IMR-90 (cell line): ENCODE measurements around the gene LPIN1. TPM values are rescaled to one million over a fixed set of nuclear protein-coding genes. Genes with fewer than 3 reads are reported as not detected.

Experiments
- ATAC-seq: fragments of 200-7000 bp; cut with Tn5 transposase; 2 replicates; pipeline ENCODE4 v1.9.1; 2020; ENCODE audit warnings: low read depth, mild to moderate bottlenecking, moderate library complexity
- BruUV-seq: library from RNA; stranded (reverse); fragments of 400-500 nt; replicated peaks from 2 replicates; lab custom pipeline; 2021; lab: Mats Ljungman, UMichigan
- CTCF ChIA-PET: fragments of 300-600 bp; formaldehyde crosslinking; extraction: SDS; loops from one replicate; lab custom pipeline; 2021; ENCODE audit warnings: antibody characterized with exemption; lab: Yijun Ruan, JAX
- POLR2A ChIA-PET: fragments of 300-600 bp; sonication (Branson Sonifier 250); formaldehyde crosslinking; loops from one replicate; lab custom pipeline; 2022; ENCODE audit warnings: antibody characterized with exemption; ENCODE audit not compliant: unreplicated experiment; lab: Charles Lee
- DNase-seq: peaks from one replicate; pipeline ENCODE4 v3.0.0; 2013
- H2AFZ ChIP-seq: replicated peaks from 2 replicates; pipeline ENCODE3; 2013; ENCODE audit warnings: low read length, mild to moderate bottlenecking; ENCODE audit not compliant: poor library complexity
- H2AK5ac ChIP-seq: 2 replicates; pipeline ENCODE4 v1.6.1; 2013; ENCODE audit warnings: low read depth, low read length, inconsistent platforms
- H2AK9ac ChIP-seq: replicated peaks from 2 replicates; pipeline ENCODE3; 2013; ENCODE audit warnings: mild to moderate bottlenecking, low read depth, low read length, moderate library complexity; ENCODE audit not compliant: poor library complexity
- H2BK120ac ChIP-seq: 2 replicates; pipeline ENCODE4 v1.6.1; 2013; ENCODE audit warnings: low read depth, low read length, inconsistent platforms
- H2BK15ac ChIP-seq: 3 replicates; pipeline ENCODE4 v1.6.1; 2013; ENCODE audit warnings: low read depth, low read length, inconsistent platforms
- H2BK20ac ChIP-seq: 2 replicates; pipeline ENCODE4 v1.6.1; 2013; ENCODE audit warnings: low read depth, mild to moderate bottlenecking, inconsistent platforms, low read length, moderate library complexity
- H2BK5ac ChIP-seq: 2 replicates; pipeline ENCODE4 v1.6.1; 2013; ENCODE audit warnings: mild to moderate bottlenecking, low read depth, low read length, inconsistent platforms; ENCODE audit not compliant: poor library complexity, severe bottlenecking
- H3K14ac ChIP-seq: replicated peaks from 2 replicates; pipeline ENCODE4 v1.6.1; 2013; ENCODE audit warnings: low read depth, low read length, inconsistent platforms
- H3K18ac ChIP-seq: 2 replicates; pipeline ENCODE4 v1.6.1; 2013; ENCODE audit warnings: low read depth, low read length, control low read depth
- H3K23ac ChIP-seq: 2 replicates; pipeline ENCODE4 v1.6.1; 2013; ENCODE audit warnings: low read depth, low read length, inconsistent platforms
- H3K27ac ChIP-seq: 2 replicates; pipeline ENCODE4 v1.5.1; 2013; ENCODE audit warnings: mild to moderate bottlenecking, control low read depth, low read length; ENCODE audit not compliant: insufficient read depth
- H3K27me3 ChIP-seq: 2 replicates; pipeline ENCODE4 v1.6.1; 2013; ENCODE audit warnings: low read length; ENCODE audit not compliant: control insufficient read depth, insufficient read depth
- H3K36me3 ChIP-seq: 2 replicates; pipeline ENCODE4 v1.6.1; 2013; ENCODE audit warnings: low read length, mixed read lengths; ENCODE audit not compliant: control insufficient read depth, insufficient read depth
- H3K4ac ChIP-seq: 2 replicates; pipeline ENCODE4 v1.6.1; 2013; ENCODE audit warnings: low read depth, low read length, inconsistent platforms
- H3K4me1 ChIP-seq: 2 replicates; pipeline ENCODE4 v1.6.1; 2013; ENCODE audit warnings: low read length, mixed read lengths; ENCODE audit not compliant: control insufficient read depth, insufficient read depth
- H3K4me2 ChIP-seq: 2 replicates; pipeline ENCODE4 v1.6.1; 2013; ENCODE audit warnings: low read depth, mild to moderate bottlenecking, control low read depth, low read length, moderate library complexity
- H3K4me3 ChIP-seq: 2 replicates; pipeline ENCODE4 v1.5.1; 2013; ENCODE audit warnings: low read depth, mild to moderate bottlenecking, control low read depth, low read length, moderate library complexity; ENCODE audit not compliant: insufficient read depth
- H3K56ac ChIP-seq: 2 replicates; pipeline ENCODE4 v1.6.1; 2013; ENCODE audit warnings: low read length, inconsistent platforms; ENCODE audit not compliant: insufficient read depth; ENCODE audit errors: extremely low read depth
- H3K79me1 ChIP-seq, 2 experiments: 2 replicates each; pipeline ENCODE4 v1.6.1; 2013; ENCODE audit warnings: low read length in 2 of 2, inconsistent platforms in 1 of 2, low read depth in 1 of 2
- H3K9ac ChIP-seq: 2 replicates; pipeline ENCODE4 v1.6.1; 2013; ENCODE audit warnings: low read depth, low read length, control low read depth
- H3K9me1 ChIP-seq: 2 replicates; pipeline ENCODE4 v1.6.1; 2013; ENCODE audit warnings: low read length, inconsistent platforms; ENCODE audit not compliant: insufficient read depth
- H3K9me3 ChIP-seq: 2 replicates; pipeline ENCODE4 v1.6.1; 2013; ENCODE audit warnings: low read length; ENCODE audit not compliant: control insufficient read depth, insufficient read depth
- H4K20me1 ChIP-seq: 2 replicates; pipeline ENCODE4 v1.6.1; 2013; ENCODE audit warnings: low read length, inconsistent platforms; ENCODE audit not compliant: insufficient read depth
- H4K5ac ChIP-seq: 2 replicates; pipeline ENCODE4 v1.6.1; 2013; ENCODE audit warnings: mild to moderate bottlenecking, low read depth, low read length, control low read depth
- H4K8ac ChIP-seq, 2 experiments: 2 replicates each; pipeline ENCODE4 v1.6.1; 2013; ENCODE audit warnings: low read depth in 2 of 2, low read length in 2 of 2, control low read depth in 1 of 2, inconsistent platforms in 1 of 2
- H4K91ac ChIP-seq: 2 replicates; pipeline ENCODE4 v1.6.1; 2013; ENCODE audit warnings: low read depth, low read length, inconsistent platforms; ENCODE audit not compliant: insufficient read depth
- MAFK ChIP-seq: IDR thresholded peaks from 2 replicates; pipeline ENCODE4 v1.6.1; 2012; ENCODE audit warnings: low read depth, low read length, improper control_type of control experiment
- RAD21 ChIP-seq: IDR thresholded peaks from 2 replicates; pipeline ENCODE4 v1.6.1; 2012; ENCODE audit warnings: low read length, improper control_type of control experiment
- WGBS, 2 experiments: methylation state at CpG; one replicate each; pipeline versions ENCODE4 v1.1.5 to v1.1.7; 2013; ENCODE audit warnings: missing lambda C conversion rate in 2 of 2; ENCODE audit not compliant: insufficient read length in 1 of 2; ENCODE audit errors: extremely low coverage in 2 of 2; 5-methylcytosine and 5-hydroxymethylcytosine counted together
- dilution Hi-C: fragments of 300-500 bp; cut with HindIII; formaldehyde crosslinking; loops from one replicate; pipeline ENCODE4 v1.14.3; 2018; ENCODE audit warnings: low sequenced_read_pairs; ENCODE audit not compliant: unreplicated experiment
- in situ Hi-C: fragments of 300-500 bp; cut with MboI; formaldehyde crosslinking; loops from 3 replicates; pipeline ENCODE4 v1.14.3; 2019; ENCODE audit warnings: low sequenced_read_pairs, inconsistent platforms, mixed read lengths
- intact Hi-C: fragments of 100-400 bp; cut with micrococcal nuclease; formaldehyde crosslinking; loops from 2 replicates; pipeline ENCODE4 v1.10.0; 2022
- polyA plus RNA-seq, 3 experiments: library from polyadenylated mRNA; depleted of rRNA; stranded (reverse); fragments of >200 nt; gene quantifications; 2 replicates each; pipeline ENCODE4 v1.2.3, GENCODE V29; 2012; ENCODE audit warnings: low replicate concordance in 1 of 3
- total RNA-seq: library from RNA; depleted of rRNA; stranded (reverse); fragments of >200 nt; gene quantifications from 2 replicates; pipeline ENCODE4 v1.2.3, GENCODE V29; 2012

The LPIN1 gene
- total and polyA plus RNA-seq, 2 of the 4 experiments (the other 2 are of a cell fraction) = 21.3 to 25.1 TPM

- in situ Hi-C loops = loop anchor here (10.0 kb wide), 1 partner anchor 854 kb away; the partner anchor contains the start of gene TRIB2
- Histone ChIP-seq H3K9ac (no peak overlapping the region), H3K4me1 (peaks cover 2% of the 10 kb centered on the region; the same call in 1 of the 2 replicates), H3K18ac (no peak overlapping the region), H3K27ac (no peak overlapping the region), H3K14ac (no peak overlapping the region), H3K23ac (no peak overlapping the region; the same call in 1 of the 2 replicates), H4K8ac (no peak overlapping the region), H2AK5ac (no peak overlapping the region), H2BK20ac (no peak overlapping the region), H4K5ac (no peak overlapping the region), H3K79me1 (no peaks in the 10 kb centered on the region), H3K56ac (no peak overlapping the region), H2BK15ac (no peak overlapping the region), H2AFZ (no peak overlapping the region), H2AK9ac (no peak overlapping the region), H4K91ac (no peak overlapping the region), H2BK120ac (no peak overlapping the region), H2BK5ac (no peak overlapping the region), H3K4me3 (no peak overlapping the region), H4K20me1 (no peaks in the 10 kb centered on the region), H3K4ac (no peak overlapping the region), H3K9me1 (no peaks in the 10 kb centered on the region), H3K27me3 (no peaks in the 10 kb centered on the region; the same call in 1 of the 2 replicates), H3K36me3 (no peaks in the 10 kb centered on the region), H3K4me2 (no peak overlapping the region), H3K9me3 (peaks cover 10% of the 10 kb centered on the region; the same call in 1 of the 2 replicates)
- WGBS, 2 experiments = 80% methylated on average over 1 of the region's 2 CpGs; no CpG with 5 or more reads in 1 of the 2 experiments
- ChIA-PET CTCF (no interaction called here), POLR2A (no interaction called here)
- intact Hi-C loops = loop anchor here (5.0 kb wide), 1 partner anchor 551 kb away; no protein-coding TSS in a partner anchor
- ATAC-seq (no peak), DNase-seq (no peak)
- TF ChIP-seq MAFK (0 out of 2 replicates have a peak, but pooled peaks have one; percentile 15), RAD21 (no peak)
- no TSS peak for BruUV-seq
- dilution Hi-C loops = no loop called here
These were observed 114.6 kb downstream of the LPIN1 start for GRCh38 chr2:11861044-11861443.
